Colonic mucosa (tissue), 4 donors: ENCODE results near the gene DRC3. TPM values are rescaled to one million over a fixed set of nuclear protein-coding genes. Genes with fewer than 3 reads are reported as not detected.

ENCODE experiments used
- DNase-seq: peaks from one replicate; pipeline ENCODE4 v3.0.0-alpha.2; 2020
- H3K27ac ChIP-seq: fragments of 200-600 bp; one replicate; pipeline ENCODE4 v1.8.0; 2021
- H3K27me3 ChIP-seq: fragments of 200-600 bp; one replicate; pipeline ENCODE4 v1.8.0; 2021
- H3K36me3 ChIP-seq: fragments of 200-600 bp; one replicate; pipeline ENCODE4 v1.8.0; 2021
- H3K4me1 ChIP-seq: fragments of 200-600 bp; one replicate; pipeline ENCODE4 v1.8.0; 2021; ENCODE audit warnings: mild to moderate bottlenecking
- H3K4me3 ChIP-seq: fragments of 200-600 bp; one replicate; pipeline ENCODE4 v1.8.0; 2021
- H3K9ac ChIP-seq, 2 donors: one replicate each; pipeline ENCODE4 v1.7.0; 2013; ENCODE audit warnings: control low read depth in 2 of 2, low read depth in 2 of 2, low read length in 2 of 2
- H3K9me3 ChIP-seq: fragments of 200-600 bp; one replicate; pipeline ENCODE4 v1.8.0; 2021
- intact Hi-C: fragments of 100-400 bp; cut with DNase I; formaldehyde crosslinking; loops from one replicate; pipeline ENCODE4 v1.14.1; 2022
- total RNA-seq, 2 donors: library from RNA; stranded (reverse); fragmentation: NEBNext Ultra II Directional in 1 of 2; extraction: Animal tissue kit (Norgen Biotek cat#: 25700) in 1 of 2; gene quantifications; one replicate each; pipeline ENCODE4 v1.2.1, GENCODE V29; 2021
- TF ChIP-seq, protein P1 (sequence below): fragments of 200-600 bp; IDR thresholded peaks from one replicate; pipeline ENCODE4 v1.8.0; 2022; ENCODE audit warnings: antibody characterized with exemption, mild to moderate bottlenecking
- donor health status: healthy.
- donor health status: DM: no; HTN: no; CAD: no.
- donor health status: DM: no; HTN: no; CAD: no.

Gene DRC3
- total RNA-seq, 2 donors from 2014 or later = 0.79 to 1.1 TPM

DNA sequence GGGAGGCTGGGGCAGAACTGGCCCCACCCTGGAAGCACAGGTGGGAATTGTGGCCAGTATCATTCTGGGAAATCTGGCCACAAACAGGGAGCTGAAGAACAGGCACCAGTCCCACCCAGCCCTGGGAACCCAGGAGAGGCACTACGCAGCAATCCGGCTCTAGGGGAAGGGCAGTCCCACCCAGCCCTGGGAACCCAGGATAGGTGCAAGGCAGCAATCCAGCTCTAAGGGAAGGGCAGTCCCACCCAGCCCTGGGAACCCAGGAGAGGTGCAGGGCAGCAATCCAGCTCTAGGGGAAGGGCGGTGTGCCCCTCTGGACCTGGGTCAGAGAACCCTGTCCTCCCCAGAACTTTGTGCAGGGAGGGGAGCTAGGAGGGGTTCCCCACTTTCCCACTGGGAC, 7.1 kb downstream of the DRC3 start:
- Histone ChIP-seq H3K36me3 (no peaks in the 10 kb centered on the region), H3K9ac (no peak overlapping the region), H3K27me3 (no peaks in the 10 kb centered on the region), H3K9me3 (no peaks in the 10 kb centered on the region), H3K4me3 (no peak overlapping the region), H3K27ac (no peak overlapping the region), H3K4me1 (no peaks in the 10 kb centered on the region)
- TF ChIP-seq, protein P1, sequence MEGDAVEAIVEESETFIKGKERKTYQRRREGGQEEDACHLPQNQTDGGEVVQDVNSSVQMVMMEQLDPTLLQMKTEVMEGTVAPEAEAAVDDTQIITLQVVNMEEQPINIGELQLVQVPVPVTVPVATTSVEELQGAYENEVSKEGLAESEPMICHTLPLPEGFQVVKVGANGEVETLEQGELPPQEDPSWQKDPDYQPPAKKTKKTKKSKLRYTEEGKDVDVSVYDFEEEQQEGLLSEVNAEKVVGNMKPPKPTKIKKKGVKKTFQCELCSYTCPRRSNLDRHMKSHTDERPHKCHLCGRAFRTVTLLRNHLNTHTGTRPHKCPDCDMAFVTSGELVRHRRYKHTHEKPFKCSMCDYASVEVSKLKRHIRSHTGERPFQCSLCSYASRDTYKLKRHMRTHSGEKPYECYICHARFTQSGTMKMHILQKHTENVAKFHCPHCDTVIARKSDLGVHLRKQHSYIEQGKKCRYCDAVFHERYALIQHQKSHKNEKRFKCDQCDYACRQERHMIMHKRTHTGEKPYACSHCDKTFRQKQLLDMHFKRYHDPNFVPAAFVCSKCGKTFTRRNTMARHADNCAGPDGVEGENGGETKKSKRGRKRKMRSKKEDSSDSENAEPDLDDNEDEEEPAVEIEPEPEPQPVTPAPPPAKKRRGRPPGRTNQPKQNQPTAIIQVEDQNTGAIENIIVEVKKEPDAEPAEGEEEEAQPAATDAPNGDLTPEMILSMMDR = no peak
- DNase-seq = no peak
- intact Hi-C loops = no loop called here

DNA sequence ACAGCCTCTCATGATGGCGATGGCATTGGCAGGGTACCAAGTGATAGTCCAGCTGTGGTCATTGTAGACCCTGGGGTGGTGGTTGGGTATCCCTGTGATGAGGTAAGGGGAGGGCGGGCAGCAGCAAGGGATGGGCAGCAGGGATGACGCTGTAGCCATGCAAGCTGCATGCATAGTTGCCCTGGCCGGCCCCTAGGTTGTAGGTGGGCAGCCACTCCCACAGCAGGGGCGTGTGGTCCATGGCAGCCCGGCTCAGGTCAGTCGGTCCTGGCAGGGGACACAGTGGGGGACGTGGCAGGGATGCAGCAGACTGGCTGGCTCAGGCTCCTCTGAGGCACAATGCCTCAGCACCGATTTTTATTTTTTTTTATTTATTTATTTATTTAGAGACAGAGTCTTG, 8.7 kb downstream of the DRC3 start:
- Histone ChIP-seq H3K9ac (no peak overlapping the region), H3K9me3 (no peaks in the 10 kb centered on the region), H3K4me1 (no peaks in the 10 kb centered on the region), H3K36me3 (no peaks in the 10 kb centered on the region), H3K27me3 (no peaks in the 10 kb centered on the region), H3K4me3 (no peak overlapping the region), H3K27ac (no peak overlapping the region)
- intact Hi-C loops = no loop called here
- TF ChIP-seq, protein P1 = no peak
- DNase-seq = no peak

DNA sequence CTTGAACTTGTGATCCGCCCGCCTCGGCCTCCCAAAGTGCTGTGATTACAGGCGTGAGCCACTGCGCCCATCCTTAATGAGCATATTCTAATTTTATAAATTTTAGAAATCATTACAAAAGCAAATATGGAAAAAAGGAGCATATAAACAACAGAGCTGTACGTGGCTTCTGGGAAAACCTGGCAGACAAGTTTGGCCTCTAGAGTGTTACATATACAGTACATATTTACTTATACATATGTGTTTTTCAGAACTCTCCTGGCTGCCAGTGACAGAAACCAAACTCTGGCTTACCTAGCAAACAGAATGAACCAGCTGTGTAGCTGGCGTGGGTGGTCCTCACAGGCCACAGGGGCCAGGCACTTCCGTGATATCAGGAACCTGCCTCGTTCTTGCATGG, 10.1 kb downstream of the DRC3 start:
- DNase-seq = no peak
- no peaks in the 10 kb centered on the region for H3K4me1 ChIP-seq
- H3K36me3 ChIP-seq = no peaks in the 10 kb centered on the region
- no peaks in the 10 kb centered on the region for H3K9me3 ChIP-seq
- no peaks in the 10 kb centered on the region for H3K27me3 ChIP-seq
- H3K4me3 ChIP-seq = no peak overlapping the region
- intact Hi-C loops = no loop called here
- H3K9ac ChIP-seq = no peak overlapping the region
- no peak overlapping the region for H3K27ac ChIP-seq
- TF ChIP-seq, protein P1 = no peak

DNA sequence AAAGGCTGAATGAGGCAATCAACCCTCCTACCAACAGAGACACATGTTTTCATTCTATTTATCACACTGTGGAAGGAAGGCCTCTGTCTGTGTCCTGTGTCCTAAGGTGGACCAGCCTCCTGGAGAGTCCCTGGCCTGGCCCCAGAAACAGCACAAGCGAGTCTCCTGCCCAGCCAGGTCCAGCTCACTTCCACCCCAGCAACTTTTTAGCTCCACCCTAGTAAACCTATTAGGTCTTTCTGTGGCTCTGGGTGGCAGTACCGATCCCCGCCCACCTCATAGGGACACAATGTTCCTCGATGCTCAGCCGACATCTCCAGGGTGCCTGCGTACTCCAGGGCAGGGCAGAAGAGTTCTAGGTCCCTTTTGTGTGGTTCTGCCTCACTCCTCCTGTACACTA, 10.7 kb downstream of the DRC3 start:
- Histone ChIP-seq H3K27ac (no peak overlapping the region), H3K4me1 (no peaks in the 10 kb centered on the region), H3K36me3 (no peaks in the 10 kb centered on the region), H3K27me3 (no peaks in the 10 kb centered on the region), H3K9ac (no peak overlapping the region), H3K9me3 (no peaks in the 10 kb centered on the region), H3K4me3 (no peak overlapping the region)
- TF ChIP-seq, protein P1 = no peak
- intact Hi-C loops = no loop called here
- no peak for DNase-seq

DNA sequence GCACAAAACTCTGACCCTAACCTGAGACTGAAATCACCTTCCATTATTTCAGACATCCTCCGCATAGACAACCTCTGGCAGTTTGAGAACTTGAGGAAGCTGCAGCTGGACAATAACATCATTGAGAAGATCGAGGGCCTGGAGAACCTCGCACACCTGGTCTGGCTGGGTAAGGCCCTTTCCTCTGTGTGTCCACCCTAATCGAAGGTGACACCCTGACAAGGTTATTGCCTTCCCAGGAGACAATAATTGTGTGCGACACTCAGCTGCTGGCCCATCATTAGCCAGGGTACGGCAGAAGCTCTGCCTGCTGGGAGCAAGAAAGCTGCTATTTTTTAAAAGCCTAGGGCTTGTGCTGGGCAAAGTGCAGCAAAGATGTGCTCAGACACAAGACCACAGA, 11.1 kb downstream of the DRC3 start:
- Histone ChIP-seq H3K9ac (no peak overlapping the region), H3K4me3 (no peak overlapping the region), H3K9me3 (no peaks in the 10 kb centered on the region), H3K4me1 (no peaks in the 10 kb centered on the region), H3K36me3 (no peaks in the 10 kb centered on the region), H3K27ac (no peak overlapping the region), H3K27me3 (no peaks in the 10 kb centered on the region)
- no peak for DNase-seq
- TF ChIP-seq, protein P1 = no peak
- intact Hi-C loops = no loop called here

DNA sequence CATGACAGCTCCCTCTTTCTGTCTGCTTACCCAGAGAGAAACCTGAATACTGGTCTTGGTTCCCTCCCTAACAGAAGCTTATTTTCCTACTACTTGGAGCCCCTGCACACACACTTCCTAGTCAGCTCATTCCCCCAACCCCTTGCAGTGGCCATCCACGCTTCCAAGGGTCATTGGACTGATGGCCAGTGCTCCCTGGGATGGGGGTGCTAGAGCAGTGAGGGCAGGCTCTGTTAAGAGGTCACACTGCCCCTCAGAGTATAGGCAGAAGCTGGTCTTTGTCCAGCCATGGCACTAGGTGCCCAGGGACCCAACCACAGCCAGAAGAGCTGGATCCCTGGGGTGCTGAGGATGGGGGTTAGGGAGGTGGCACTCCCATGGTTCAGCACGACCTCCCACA, 12.5 kb downstream of the DRC3 start:
- Histone ChIP-seq H3K4me1 (no peaks in the 10 kb centered on the region), H3K9ac (no peak overlapping the region), H3K9me3 (no peaks in the 10 kb centered on the region), H3K27ac (no peak overlapping the region), H3K4me3 (no peak overlapping the region), H3K27me3 (no peaks in the 10 kb centered on the region), H3K36me3 (no peaks in the 10 kb centered on the region)
- DNase-seq = no peak
- TF ChIP-seq, protein P1 = no peak
- intact Hi-C loops = no loop called here
